GM18861 (cell line): ENCODE data around the gene MAD2L1.

ENCODE experiments used
- ATAC-seq: cut with Tn5 transposase; IDR thresholded peaks from one replicate; pipeline ENCODE4 v1.9.1; 2021; ENCODE audit not compliant: unreplicated experiment

The MAD2L1 gene

GRCh38 chr4:120059036-120059435, 7.6 kb downstream of the MAD2L1 start:
- ATAC-seq = no peak

GRCh38 chr4:120057416-120057815, 9.2 kb downstream of the MAD2L1 start:
- ATAC-seq = no peak

- peak; percentile 56 for ATAC-seq
Measured at GRCh38 chr4:120056246-120056645, 10.4 kb downstream of the MAD2L1 start.

GRCh38 chr4:120055795-120056194, 10.9 kb downstream of the MAD2L1 start:
- no peak for ATAC-seq

GRCh38 chr4:120055162-120055561, 11.5 kb downstream of the MAD2L1 start:
- no peak for ATAC-seq

GRCh38 chr4:120053911-120054310, 12.7 kb downstream of the MAD2L1 start:
- ATAC-seq = peak; percentile 55

- no peak for ATAC-seq
Measured at GRCh38 chr4:120052856-120053255, 13.8 kb downstream of the MAD2L1 start.

- no peak for ATAC-seq
Measured at GRCh38 chr4:120051253-120051652, 15.4 kb downstream of the MAD2L1 start.

- ATAC-seq = peak; percentile 85
Measured at GRCh38 chr4:120049732-120050494, 16.7 kb downstream of the MAD2L1 start.

- no peak for ATAC-seq
Measured at GRCh38 chr4:120043828-120044227, 22.8 kb downstream of the MAD2L1 start.

- no peak for ATAC-seq
Measured at GRCh38 chr4:120037411-120037810, 29.2 kb downstream of the MAD2L1 start.

GRCh38 chr4:120034913-120035312, 31.7 kb downstream of the MAD2L1 start:
- no peak for ATAC-seq

GRCh38 chr4:120026853-120027252, 39.8 kb downstream of the MAD2L1 start:
- ATAC-seq = no peak

GRCh38 chr4:120025516-120025915, 41.1 kb downstream of the MAD2L1 start:
- no peak for ATAC-seq

GRCh38 chr4:120018786-120019185, 47.9 kb downstream of the MAD2L1 start:
- no peak for ATAC-seq

GRCh38 chr4:120017939-120018692, 48.5 kb downstream of the MAD2L1 start:
- no peak for ATAC-seq

- no peak for ATAC-seq
Measured at GRCh38 chr4:120011725-120012124, 54.9 kb downstream of the MAD2L1 start.

- no peak for ATAC-seq
Measured at GRCh38 chr4:120010646-120011045, 56.0 kb downstream of the MAD2L1 start.

- no peak for ATAC-seq
Measured at GRCh38 chr4:120009731-120010130, 56.9 kb downstream of the MAD2L1 start.

GRCh38 chr4:120008957-120009356, 57.7 kb downstream of the MAD2L1 start:
- ATAC-seq = no peak

GRCh38 chr4:120007896-120008436, 58.7 kb downstream of the MAD2L1 start:
- ATAC-seq = no peak
